H1 (cell line): ENCODE data around the gene KIAA1614. TPM values are rescaled to one million over a fixed set of nuclear protein-coding genes. Genes with fewer than 3 reads are reported as not detected.

Experiments used
- ATF3 ChIP-seq: IDR thresholded peaks from 2 replicates; pipeline ENCODE4 v1.6.1; 2011; ENCODE audit warnings: low read depth, mild to moderate bottlenecking, low read length; ENCODE audit not compliant: insufficient read depth
- HDAC6 ChIP-seq: IDR thresholded peaks from one replicate; pipeline ENCODE4 v1.7.1; 2012; ENCODE audit warnings: low read depth, mild to moderate bottlenecking, inconsistent platforms, low read length, moderate library complexity
- MAFK ChIP-seq: IDR thresholded peaks from 2 replicates; pipeline ENCODE4 v1.6.1; 2012; ENCODE audit warnings: low read depth, mild to moderate bottlenecking, improper control_type of control experiment, low read length
- MAX ChIP-seq: IDR thresholded peaks from 2 replicates; pipeline ENCODE4 v1.6.1; 2012; ENCODE audit warnings: inconsistent platforms
- PHF8 ChIP-seq: fragments of 200-600 bp; sonication (generic); conservative IDR thresholded peaks from 2 replicates; pipeline ENCODE4 v1.7.1; 2012; ENCODE audit warnings: low read depth, mild to moderate bottlenecking, inconsistent platforms, low read length, moderate library complexity
- POU5F1 ChIP-seq: IDR thresholded peaks from 2 replicates; pipeline ENCODE4 v1.6.1; 2011; ENCODE audit warnings: low read depth, mild to moderate bottlenecking, low read length, moderate library complexity
- RAD21 ChIP-seq, 2 experiments: IDR thresholded peaks in 1 of 2; conservative IDR thresholded peaks in 1 of 2; 2 replicates each; pipeline ENCODE4 v1.6.1; 2011; ENCODE audit warnings: low read depth in 2 of 2, low read length in 2 of 2, improper control_type of control experiment in 1 of 2, inconsistent platforms in 1 of 2, mild to moderate bottlenecking in 1 of 2, moderate library complexity in 1 of 2
- TEAD4 ChIP-seq: IDR thresholded peaks from 2 replicates; pipeline ENCODE4 v1.6.1; 2012; ENCODE audit warnings: low read depth, low read length, inconsistent platforms, mixed read lengths
- polyA plus RNA-seq, 7 experiments: library from polyadenylated mRNA; depleted of rRNA in 3 of 7; stranded (reverse) in 5 of 7; unstranded in 2 of 7; fragments of >200 nt in 5 of 7; fragments of 200-250 nt in 2 of 7; gene quantifications; 1 replicate in 5 of 7; 2 replicates in 1 of 7; 4 replicates in 1 of 7; pipeline versions ENCODE4 v1.2.1 to v1.2.3, GENCODE V29; 2011 to 2013; ENCODE audit warnings: missing spikeins in 2 of 7, mixed read lengths in 2 of 7
- total RNA-seq: library from RNA; stranded (reverse); fragmentation: NEBNext Ultra II Directional; extraction: Animal tissue kit (Norgen Biotek cat#: 25700); gene quantifications from 2 replicates; pipeline ENCODE4 v1.2.1, GENCODE V29; 2021

The KIAA1614 gene
- total and polyA plus RNA-seq, 2 of the 8 experiments (the other 6 are each of a cell fraction or from before 2014, with no cell fraction given): 1.3 to 3.1 TPM

GRCh38 chr1:180971273-180971997, 58.7 kb downstream of the KIAA1614 start (continued):
- TF ChIP-seq MAX (no peak), ATF3 (no peak), TEAD4 (no peak), MAFK (no peak), RAD21 (IDR thresholded peaks at IDR 0.05 in 1 of 2, conservative IDR thresholded peaks at IDR 0.05 in 1 of 2; ENCODE audit: low read depth in 2 of 2, low read length in 2 of 2) (no peak), POU5F1 (no peak), PHF8 (no peak), HDAC6 (no peak)
